Sigmoid colon (tissue), 4 donors: ENCODE results near the gene SNUPN.

Experiments used
- EP300 ChIP-seq, 4 donors: sonication (generic); formaldehyde crosslinking; IDR thresholded peaks; one replicate each; pipeline ENCODE4 v1.6.1; 2017; ENCODE audit warnings: antibody characterized with exemption in 4 of 4
- POLR2A ChIP-seq, 2 donors: fragments of 450-650 bp; IDR thresholded peaks; one replicate each; pipeline ENCODE4 v1.6.1; 2016; ENCODE audit warnings: antibody characterized with exemption in 2 of 2, mild to moderate bottlenecking in 2 of 2, moderate library complexity in 2 of 2
- TF ChIP-seq, protein P1 (sequence below), 4 experiments: fragments of 450-650 bp in 3 of 4; fragments of 200-600 bp in 1 of 4; IDR thresholded peaks; one replicate each; pipeline ENCODE4 v1.5.1; 2016 to 2019; ENCODE audit warnings: antibody characterized with exemption in 4 of 4, mild to moderate bottlenecking in 3 of 4, moderate library complexity in 2 of 4

DNA sequence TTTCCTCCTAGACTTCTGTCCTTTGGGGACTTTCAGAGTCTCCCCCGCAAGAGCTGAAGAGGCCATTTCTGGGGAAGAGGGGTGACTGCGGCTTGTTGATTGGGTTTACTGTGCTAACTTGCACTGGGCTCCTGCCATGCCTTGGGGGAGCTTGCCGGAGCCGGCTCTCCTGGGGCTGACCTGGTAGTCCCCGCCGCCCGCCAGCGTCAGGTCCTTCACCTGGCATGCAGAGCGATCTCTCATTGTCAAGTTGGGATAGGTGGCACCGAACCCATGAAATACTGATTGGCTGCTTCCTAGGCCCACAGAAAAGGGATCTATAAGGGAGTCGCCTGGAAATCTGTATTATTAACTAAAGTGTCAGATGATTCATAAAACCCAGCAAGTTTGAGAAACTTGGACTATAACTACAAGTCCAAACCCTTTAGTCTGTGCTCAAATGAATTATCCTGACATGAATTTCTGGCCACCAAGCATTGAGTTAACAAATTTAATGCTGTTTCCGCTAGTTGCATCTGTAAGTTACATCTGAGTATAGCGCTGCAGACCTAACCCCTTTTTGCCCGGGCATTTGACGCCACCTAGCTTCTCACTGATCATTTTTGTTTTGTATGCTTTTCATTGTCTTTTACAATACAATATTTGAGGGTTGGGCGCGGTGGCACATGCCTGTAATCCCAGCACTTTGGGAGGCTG, 15.1 kb upstream of the SNUPN start:
- peak in 1 of 2 donors; percentile 63 for TF ChIP-seq POLR2A (IDR thresholded peaks at IDR 0.05)
- TF ChIP-seq EP300 (IDR thresholded peaks at IDR 0.05), result no peak
- TF ChIP-seq, protein P1, sequence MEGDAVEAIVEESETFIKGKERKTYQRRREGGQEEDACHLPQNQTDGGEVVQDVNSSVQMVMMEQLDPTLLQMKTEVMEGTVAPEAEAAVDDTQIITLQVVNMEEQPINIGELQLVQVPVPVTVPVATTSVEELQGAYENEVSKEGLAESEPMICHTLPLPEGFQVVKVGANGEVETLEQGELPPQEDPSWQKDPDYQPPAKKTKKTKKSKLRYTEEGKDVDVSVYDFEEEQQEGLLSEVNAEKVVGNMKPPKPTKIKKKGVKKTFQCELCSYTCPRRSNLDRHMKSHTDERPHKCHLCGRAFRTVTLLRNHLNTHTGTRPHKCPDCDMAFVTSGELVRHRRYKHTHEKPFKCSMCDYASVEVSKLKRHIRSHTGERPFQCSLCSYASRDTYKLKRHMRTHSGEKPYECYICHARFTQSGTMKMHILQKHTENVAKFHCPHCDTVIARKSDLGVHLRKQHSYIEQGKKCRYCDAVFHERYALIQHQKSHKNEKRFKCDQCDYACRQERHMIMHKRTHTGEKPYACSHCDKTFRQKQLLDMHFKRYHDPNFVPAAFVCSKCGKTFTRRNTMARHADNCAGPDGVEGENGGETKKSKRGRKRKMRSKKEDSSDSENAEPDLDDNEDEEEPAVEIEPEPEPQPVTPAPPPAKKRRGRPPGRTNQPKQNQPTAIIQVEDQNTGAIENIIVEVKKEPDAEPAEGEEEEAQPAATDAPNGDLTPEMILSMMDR (IDR thresholded peaks at IDR 0.05), result no peak
